Dedifferentiated amniotic fluid mesenchymal stem cell (primary cell): ENCODE measurements around the gene SPZ1.
"Not testable (repeated sequence)": the region's sequence is repeated elsewhere in the genome, so short reads cannot be mapped to it uniquely, and the experiment has no call there.

Experiments
- DNase-seq: peaks from one replicate; pipeline ENCODE4 v3.0.0-alpha.2; 2016; ENCODE audit errors: extremely low spot score

The SPZ1 gene

GRCh38 chr5:80337379-80337778 is 17.6 kb downstream of the SPZ1 start:
- no peak for DNase-seq

- DNase-seq: no peak
Observed at GRCh38 chr5:80339116-80339515, 19.3 kb downstream of the SPZ1 start.

GRCh38 chr5:80341016-80341775 is 21.4 kb downstream of the SPZ1 start:
- no peak for DNase-seq

GRCh38 chr5:80343067-80343466 is 23.3 kb downstream of the SPZ1 start:
- no peak for DNase-seq

- no peak for DNase-seq
Observed at GRCh38 chr5:80346055-80346454, 26.3 kb downstream of the SPZ1 start.

GRCh38 chr5:80348171-80348570 is 28.4 kb downstream of the SPZ1 start:
- DNase-seq: no peak

- not testable (repeated sequence) for DNase-seq
Observed at GRCh38 chr5:80351019-80351418, 31.2 kb downstream of the SPZ1 start.

GRCh38 chr5:80355686-80356085 is 35.9 kb downstream of the SPZ1 start:
- no peak for DNase-seq

GRCh38 chr5:80357671-80358070 is 37.9 kb downstream of the SPZ1 start:
- no peak for DNase-seq

- no peak for DNase-seq
Observed at GRCh38 chr5:80360914-80361444, 41.2 kb downstream of the SPZ1 start.

GRCh38 chr5:80364892-80365291 is 45.1 kb downstream of the SPZ1 start:
- DNase-seq: no peak

- DNase-seq: no peak
Observed at GRCh38 chr5:80368661-80369480, 49.1 kb downstream of the SPZ1 start.

- DNase-seq: no peak
Observed at GRCh38 chr5:80369521-80369920, 49.7 kb downstream of the SPZ1 start.

GRCh38 chr5:80370390-80370789 is 50.6 kb downstream of the SPZ1 start:
- no peak for DNase-seq
